Uterus (tissue), 2 donors: ENCODE data around the gene WDR17.

ENCODE experiments used
- CTCF ChIP-seq, 4 experiments: fragments of 200-600 bp in 2 of 4; fragments of 450-650 bp in 2 of 4; sonication (generic) in 2 of 4; IDR thresholded peaks; one replicate each; pipeline ENCODE4 v1.5.1; 2016 to 2019; ENCODE audit warnings: antibody characterized with exemption in 4 of 4, mild to moderate bottlenecking in 2 of 4, moderate library complexity in 1 of 4
- POLR2A ChIP-seq, 2 donors: fragments of 450-650 bp; IDR thresholded peaks; one replicate each; pipeline ENCODE4 v1.6.1; 2016; ENCODE audit warnings: antibody characterized with exemption in 2 of 2, mild to moderate bottlenecking in 1 of 2, moderate library complexity in 1 of 2

GRCh38 chr4:176187624-176188023 is 122.0 kb downstream of the WDR17 start:
- no peak for TF ChIP-seq CTCF (IDR thresholded peaks at IDR 0.05)
- TF ChIP-seq POLR2A (IDR thresholded peaks at IDR 0.05): no peak
